HS-27A (cell line): ENCODE measurements around the gene UCN3.
A peak's percentile ranks its signal among the peaks of the same experiment; 100 is the strongest.

Source experiments
- DNase-seq: peaks from one replicate; pipeline ENCODE4 v3.0.0-alpha.2; 2012; ENCODE audit warnings: low read depth, missing footprints

Gene UCN3, protein sequence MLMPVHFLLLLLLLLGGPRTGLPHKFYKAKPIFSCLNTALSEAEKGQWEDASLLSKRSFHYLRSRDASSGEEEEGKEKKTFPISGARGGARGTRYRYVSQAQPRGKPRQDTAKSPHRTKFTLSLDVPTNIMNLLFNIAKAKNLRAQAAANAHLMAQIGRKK

DNA sequence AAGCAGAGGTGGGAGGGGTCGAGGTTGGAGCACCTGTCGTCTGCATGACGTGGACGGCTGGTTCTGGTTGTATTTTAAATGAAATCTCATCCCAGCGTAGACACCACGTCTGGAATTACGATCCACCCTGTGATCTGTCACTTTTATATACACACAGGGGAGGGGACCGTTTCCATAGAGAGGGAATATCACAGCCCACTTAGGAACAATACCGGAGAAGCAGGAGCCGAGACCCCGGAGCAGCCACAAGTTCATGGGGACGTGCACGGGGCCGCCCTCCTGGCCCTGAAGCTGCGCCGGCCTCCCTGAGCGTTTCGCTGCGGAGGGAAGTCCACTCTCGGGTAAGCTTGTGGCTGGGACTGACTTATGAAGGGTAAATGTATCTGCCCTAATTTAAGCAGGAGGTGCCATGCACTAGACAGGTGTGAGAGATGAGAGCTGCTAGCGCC, at the start of gene UCN3:
Gene UCN3, plus strand, starts transcription at position 77 of the 449 bp plus-strand sequence. CDS start 8,755 bp downstream, outside the sequence.
- DNase-seq = no peak

DNA sequence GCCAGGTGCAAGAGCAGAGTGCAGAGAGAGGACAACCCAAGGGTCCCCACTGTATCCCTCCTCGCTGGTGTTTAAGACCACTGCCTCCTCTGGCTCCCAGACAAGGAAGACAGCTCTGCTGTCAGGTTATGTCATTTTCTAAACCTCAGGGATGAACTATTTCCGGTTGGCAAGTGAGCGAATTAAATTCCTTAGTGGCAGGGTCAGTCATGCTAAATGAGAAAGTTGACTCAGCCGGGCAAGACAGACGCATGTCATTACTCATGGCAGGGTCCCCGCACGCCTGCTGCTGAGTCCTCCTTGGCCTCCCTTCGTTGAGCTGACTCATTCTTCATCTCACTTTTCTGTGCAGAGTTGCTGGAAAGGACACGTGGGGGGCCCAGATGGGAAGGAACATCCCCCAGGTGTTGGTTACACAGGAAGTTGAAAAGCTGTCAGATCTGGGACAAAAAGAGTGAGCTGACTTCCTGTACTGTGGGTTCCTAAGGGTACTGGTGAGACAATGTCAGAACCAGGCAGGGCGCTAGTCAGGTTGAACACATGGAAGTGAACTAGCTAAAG, 47.1 kb upstream of the UCN3 start:
- peak; percentile 22 for DNase-seq

DNA sequence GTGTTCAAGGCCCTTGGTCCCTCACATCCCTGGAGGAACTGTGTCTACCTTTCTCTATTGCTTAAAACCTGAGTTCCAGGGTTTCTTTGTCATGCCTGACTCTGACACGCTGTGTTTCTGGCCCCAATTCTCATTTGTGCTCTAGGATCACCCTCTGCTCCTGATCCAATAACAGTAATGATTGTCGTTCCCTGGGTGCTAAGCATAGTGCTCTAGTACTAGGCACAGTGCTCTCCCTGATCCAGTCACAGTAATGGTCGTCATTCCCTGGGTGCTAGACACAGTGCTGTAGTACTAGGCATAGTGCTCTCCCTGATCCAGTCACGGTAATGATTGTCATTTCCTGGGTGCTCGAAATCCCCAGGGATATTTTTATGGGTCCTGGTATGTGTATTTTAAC, 46.6 kb upstream of the UCN3 start:
- DNase-seq = no peak

DNA sequence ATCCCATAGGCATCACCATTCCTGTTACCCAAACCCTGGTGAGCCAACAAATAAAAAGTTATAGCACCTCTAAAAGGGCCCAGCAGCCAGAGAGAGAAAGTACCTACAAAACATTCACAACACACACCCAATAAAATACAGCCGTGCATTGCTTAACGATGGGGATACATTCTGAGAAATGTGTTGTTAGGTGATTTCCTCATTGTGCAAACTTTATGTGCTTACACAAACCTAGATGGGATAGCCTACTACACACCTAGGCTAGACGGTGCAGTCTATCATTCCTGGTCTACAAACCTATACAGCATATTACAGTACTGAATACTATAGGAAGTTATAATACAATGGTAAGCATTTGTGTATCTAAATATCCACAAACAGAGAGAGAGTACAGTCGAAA, 44.9 kb upstream of the UCN3 start:
- no peak for DNase-seq

DNA sequence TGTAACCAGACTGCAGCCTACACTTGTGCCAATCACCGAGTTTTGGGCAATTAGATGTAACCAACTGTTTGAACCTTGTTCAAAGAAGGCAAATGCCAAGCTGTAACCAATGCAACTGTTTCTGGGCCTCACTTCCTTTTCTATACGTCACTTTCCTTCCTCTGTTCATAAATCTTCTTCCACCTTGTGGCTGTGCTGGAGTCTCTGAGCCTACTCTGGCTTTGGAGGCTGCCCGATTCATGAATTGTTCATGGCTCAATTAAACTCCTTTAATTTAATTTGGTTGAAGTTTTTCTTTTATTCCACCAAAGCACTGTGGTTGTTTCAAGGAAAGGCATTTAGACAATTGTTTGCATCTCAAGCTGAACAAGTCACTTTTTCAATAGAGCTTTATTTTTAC, 43.5 kb upstream of the UCN3 start:
- no peak for DNase-seq

DNA sequence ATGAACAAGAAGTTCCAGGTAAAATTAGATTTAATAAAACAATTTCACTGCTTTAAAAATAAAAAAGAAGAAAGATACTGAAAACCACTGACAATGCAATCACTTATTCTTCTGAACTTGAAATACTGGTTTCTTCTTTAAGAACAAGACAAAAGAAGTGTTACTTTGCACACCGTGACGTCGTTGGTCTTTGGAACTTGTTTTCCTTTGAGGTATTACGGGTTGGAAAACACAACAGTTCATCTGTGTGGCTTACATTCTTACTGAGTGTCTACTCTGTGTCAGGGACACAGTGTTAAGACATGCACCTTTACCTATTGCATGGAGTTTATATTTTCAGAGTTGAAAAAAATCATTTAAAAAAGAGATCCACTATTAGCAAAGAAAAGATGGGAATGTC, 41.3 kb upstream of the UCN3 start:
- no peak for DNase-seq

DNA sequence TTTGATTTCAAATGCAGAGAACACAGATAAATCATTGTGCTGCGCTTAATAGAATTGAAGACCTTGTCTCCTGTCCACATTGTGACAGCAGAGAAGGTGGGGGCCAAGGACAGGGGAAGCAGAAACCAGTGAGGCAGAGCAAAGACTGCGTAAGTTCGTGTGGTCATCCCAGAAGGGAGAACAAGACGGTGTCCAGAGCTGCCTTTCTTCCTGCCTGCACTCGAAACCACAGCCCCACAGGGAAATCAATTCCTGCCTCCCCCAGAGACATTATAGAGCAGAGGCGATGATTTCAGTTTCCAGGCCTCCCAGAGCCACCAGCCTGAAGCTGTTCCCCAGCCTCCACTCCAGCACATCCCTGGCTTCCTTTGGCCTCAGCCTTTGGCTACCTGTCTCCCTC, 39.7 kb upstream of the UCN3 start:
- DNase-seq = no peak

DNA sequence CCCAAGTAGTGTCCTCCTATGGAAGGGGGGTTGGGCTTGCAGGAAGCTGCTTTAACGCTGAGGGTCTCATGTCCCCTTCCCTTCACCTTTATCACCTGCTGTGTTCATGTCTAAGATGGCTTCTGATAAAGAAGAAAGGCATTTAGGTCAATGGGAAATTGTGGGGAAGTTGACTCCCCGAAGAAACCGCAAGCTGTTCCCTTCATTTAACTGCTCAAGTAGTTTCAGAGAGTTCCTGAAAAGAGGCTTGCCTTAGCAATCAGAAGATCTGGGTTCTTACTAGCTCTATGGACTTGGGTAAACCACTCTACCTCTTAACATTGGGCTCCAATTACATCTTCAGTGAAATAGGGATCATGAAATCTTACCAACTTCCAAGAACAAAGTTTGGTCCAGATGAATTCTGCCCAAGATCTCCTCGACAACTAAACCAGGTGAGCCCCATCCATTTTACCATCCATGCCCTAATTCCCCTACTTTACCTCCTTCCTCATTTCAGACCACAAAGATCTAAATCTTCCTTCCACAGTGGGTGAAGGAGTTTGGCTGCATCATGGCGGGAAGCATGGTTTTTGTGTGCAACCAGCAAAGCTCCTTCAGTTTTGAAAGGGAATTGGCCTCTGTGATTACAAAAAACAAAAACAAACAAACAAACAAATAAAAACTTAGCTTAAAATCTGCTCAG, 30.4 kb upstream of the UCN3 start:
- no peak for DNase-seq

DNA sequence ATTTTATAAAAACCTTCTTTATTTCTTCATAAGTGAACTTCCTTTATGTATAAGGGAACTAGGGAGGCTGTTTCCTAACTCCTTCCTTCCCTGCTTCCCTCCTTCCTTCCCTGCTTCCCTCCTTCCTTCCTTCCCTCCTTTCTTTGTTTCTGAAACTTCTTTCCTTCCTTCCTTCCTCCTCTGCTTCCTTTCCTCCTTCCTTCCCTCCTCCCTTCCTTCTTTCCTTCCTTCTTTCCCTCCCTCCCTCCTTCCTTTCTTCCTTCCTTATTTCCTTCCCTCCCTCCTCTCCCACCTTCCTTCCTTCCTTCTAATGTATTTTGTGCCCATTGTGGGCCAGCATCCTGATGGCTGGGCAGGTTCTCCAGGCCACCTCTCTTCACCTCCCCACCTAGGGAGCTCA, 26.8 kb upstream of the UCN3 start:
- no peak for DNase-seq

DNA sequence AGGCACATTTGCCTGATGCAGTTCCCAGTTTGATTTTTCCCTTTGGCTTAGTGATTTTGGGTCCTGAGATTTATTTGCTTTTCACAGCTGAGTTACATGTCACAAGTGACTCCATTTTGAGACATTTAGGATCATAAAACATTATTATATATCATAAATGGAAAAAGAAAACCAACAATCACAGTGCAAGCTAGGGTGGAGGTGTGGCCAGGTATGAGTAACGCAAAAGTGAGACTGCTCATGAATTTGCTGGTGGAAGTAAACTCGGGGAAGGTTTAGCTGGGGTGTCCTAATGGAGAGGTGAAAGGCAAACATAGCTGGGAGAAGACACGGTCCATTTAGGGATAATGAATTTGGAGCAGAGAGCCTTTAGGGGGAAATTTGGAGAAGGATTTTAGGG, 21.7 kb upstream of the UCN3 start:
- no peak for DNase-seq

DNA sequence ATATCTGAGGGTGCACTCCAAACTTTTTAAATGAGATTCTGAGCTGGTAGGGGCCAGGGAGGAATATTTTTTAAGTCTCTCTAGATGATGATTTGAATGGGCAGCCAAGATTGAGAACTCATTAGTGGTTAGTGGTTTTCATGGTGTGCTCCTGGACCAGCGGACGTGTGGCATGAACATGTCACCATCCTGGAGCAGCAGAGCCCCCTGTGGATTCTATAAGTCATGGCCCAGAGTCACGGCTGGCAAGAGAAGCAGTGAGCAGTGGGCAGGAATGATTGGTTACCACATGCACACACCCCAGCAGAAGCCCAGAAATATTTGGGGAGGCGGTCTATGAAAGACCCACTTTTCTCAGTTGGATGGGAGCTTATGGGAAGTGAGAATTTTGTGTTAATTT, 21.2 kb upstream of the UCN3 start:
- DNase-seq = no peak

DNA sequence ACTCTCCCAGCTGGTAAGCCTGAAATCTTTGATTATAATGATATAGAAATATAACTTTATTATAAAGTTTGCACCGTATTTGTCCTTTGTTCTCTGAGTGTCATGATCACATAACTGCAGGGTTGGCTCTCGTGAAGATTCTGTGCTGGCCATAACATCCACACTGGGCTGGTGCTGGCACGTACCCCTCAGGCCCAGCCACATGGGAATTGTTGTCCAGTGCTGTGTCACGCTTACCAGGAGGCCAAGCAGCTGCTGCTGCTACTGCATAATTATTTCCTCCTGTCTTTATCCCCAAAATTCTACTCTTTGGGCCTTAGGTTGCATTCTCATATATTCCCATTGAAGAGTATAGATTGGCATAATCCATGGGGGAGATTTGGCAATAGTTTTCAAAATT, 20.8 kb upstream of the UCN3 start:
- DNase-seq = no peak

DNA sequence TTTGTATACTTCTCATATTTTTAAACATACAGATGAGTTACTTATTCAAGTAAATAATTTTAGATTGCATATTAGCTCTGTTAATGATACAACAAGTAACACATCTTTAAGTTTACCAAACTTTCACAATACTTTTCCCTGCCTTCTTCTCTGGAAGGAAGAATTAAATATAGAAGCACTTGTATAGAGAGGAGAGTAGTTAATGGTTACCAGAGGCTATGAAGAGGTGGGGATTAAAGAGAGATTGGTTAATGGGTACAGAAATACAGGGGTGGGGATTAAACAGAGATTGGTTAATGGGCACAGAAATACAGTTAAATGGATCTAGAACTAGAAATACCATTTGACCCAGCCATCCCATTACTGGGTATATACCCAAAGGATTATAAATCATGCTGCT, 20.0 kb upstream of the UCN3 start:
- DNase-seq = no peak

DNA sequence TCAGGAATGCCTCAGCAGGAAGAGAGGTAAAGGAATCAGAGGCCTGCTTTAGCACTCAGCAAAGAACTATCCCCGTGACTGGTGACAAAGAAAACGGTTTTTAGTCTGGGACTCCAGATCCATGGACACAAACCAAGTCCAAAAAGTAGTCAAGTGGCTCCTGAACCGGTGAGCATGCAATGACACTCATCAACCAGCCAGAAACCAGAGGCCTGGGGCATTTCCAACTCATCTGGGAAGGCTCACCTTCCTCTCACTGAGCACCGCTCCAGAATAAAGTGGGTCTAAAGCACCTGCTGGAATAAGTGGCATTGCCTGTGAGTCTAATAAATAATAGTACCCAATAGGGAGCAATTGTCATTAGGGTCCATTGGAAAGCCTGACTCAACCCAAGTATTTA, 17.9 kb upstream of the UCN3 start:
- no peak for DNase-seq

DNA sequence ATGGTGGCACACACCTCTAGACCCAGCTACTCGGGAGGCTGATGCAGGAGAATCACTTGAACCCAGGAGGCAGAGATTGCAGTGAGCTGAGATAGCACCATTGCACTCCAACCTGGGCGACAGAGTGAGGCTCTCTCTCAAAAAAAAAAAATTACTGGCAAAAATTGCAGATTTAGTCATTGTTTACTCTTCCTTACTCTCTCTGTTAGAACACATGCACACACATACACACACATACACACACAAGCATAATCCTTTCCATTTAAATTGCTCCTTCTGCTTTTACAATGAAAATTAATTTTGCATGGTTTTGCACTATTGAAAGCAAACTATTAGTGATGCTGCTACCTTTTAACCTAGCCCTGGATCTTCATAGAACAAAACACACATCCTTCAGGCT, 15.4 kb upstream of the UCN3 start:
- DNase-seq = no peak

DNA sequence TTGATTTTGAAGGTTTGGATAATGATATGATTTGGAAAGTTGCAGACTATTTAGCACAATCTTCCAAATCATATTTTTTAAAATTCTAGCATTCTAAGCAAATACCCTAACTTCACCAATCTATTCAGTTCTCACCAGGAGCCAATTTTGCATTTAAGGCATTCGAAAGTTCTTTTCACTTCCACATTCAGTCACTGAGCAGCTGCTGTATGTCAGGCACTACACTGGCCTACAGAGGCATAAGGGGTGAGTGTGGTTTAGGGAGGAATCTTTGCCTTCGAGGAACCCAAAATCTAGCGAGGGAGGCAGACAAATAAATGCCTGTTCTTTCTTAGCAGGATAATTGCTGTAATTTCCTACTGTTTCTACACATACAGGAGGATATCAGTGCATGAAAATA, 10.7 kb upstream of the UCN3 start:
- DNase-seq = no peak

DNA sequence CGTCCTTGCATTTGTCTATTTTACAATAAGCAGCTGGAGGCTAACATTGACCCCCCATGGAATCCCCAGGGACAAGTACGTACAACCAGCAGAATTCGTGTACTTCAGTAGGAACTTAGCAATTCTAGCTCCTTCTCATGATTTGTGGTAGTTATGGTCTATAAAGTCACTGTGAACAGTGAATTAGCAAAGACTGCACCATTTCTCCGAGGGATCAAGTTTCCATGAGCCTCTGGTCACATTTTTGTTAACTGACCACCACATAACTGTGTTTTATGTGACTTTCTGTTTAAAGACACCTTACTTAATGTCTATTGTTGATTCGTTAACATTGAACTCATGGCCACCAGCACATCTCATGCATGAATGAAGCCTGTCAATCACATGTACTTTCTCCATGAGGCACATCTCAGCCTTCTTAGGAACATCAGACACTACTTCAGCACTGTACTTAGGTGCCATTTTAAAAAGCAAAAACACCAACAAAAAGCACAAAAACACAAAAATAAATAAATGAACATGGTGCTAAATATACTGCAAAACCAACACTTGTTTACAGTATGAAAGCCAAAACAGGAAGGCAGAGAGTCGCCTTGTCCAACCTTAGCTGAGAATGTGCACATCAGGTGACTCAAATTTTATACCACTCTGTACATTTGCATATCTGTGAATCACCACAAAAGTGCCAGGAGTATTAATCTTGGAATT, 9.0 kb upstream of the UCN3 start:
- no peak for DNase-seq

DNA sequence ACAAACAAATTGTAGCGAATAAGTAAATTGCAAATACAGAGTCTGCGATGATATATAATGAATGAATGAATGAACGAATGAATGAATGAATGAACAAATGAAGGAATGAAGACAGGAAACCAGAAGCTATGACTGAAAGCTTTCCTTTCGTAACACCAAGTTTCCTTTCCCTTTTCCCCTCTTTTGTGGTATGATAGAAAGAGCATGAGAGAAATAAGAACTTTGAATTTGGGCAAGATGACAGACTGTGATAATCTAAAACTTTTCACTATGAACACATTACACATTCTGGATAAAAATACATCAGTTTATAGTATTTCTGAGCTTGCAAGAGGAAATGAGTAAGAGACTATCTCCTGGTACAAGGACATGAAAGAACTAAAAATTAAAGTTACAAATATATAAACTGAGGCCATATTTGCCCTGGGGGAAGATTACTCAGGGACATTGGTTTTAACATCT, 8.4 kb upstream of the UCN3 start:
- no peak for DNase-seq

DNA sequence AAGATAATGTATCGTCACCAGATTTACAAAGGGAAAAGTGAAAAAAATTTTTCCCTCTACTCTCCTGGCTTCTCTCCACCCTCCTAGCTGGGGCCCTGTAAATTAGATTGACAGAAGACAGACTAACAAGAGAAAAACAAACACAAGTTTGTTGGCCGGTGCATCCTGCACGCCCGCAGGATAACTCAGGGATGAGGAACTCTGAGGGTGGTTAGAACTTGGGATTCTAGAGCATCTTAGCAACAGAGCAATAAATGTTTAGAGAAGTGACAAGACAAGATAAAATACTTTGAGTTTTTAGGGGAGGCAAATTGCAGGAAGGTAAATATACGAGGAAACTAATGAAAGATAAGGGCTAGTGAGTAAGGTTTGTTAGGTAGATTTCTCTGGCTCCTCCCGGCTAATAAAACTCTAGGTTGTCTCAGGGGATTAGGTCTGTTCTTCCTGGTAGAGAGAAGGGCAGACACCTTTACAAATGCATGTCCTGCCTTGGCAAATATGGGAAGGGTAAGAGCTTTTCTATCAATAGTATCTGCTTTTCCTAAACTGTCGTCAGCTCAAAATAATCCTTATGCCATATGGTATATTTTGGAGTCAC, 4.3 kb upstream of the UCN3 start:
- no peak for DNase-seq

DNA sequence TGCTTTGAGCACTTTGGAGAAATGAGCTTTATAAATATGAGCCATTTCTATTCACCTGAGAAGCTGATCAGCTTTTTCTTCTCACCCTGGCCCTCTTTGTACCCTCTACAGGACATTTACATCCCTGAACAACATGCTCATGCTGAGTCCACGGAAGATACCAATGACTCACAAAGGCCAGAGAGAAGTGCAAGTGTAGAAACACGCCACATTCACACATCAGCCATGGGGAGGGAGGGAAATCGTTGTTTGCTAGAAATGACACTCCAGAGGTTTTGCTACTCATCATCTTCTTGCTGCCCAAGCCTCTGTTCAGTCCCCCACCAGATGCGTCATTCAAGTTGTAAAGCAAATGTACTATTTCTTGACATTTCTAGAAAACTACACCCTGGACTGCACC, 2.8 kb upstream of the UCN3 start:
- DNase-seq = no peak

DNA sequence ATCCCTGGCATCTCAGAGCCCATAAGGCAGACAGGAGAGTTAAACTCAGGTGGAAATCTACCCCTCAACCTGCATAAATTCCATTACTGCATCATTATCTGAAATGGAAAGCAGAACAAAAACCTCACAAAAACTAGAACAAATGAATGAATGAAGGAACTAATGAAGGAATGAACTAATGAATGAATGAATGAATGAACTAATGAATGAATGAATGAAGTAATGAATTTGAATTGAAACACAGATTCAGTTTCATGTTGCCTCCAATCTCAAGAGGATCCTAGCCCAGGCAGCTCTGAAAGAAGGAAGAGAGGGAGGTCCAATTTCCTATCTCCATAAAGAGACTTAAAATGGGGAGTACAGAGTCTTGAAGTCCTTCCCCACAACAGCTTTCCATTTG, 1.9 kb upstream of the UCN3 start:
- DNase-seq = no peak

DNA sequence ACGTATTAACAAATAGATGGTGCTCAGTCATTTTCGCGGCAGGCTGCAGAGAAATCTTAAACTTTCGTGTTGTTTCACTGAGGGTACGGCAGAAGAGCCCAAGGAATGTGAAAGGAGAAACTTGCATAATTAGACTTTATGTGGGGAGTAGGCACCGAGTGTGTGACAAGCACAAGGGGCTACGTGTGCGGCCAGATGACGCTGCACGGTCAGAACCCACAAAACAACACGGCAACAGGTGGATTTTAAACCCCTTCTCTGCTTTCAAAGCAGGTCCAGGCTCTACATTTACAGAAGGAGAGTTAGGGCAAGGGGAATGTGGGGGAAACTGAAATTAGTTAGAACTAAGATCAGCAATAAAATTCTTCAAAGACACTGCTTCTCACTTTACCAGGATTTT, 392 bp upstream of the UCN3 start:
- no peak for DNase-seq

DNA sequence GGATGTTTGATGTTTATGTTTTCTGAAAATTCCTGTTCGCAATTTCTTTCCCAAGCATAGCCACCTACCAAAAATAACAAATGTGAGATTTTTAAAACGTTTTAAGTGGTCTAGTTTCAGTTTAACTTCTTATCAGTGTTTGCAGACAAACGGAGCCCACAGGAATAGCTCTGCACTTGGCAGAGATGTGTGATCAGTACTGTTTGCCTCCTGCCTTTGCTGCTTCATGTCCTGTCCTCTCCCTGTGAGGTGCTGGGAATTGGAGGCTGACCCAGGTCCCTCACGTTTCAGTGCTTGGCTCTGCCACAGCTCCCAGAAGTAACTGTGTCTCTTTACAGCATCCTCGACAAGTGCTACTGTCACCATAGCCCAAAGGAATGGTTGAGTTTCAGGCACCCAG, 1.2 kb downstream of the UCN3 start:
- DNase-seq = no peak
